GM19328 (cell line): ENCODE measurements around the gene GXYLT2.

Source experiments
- ATAC-seq: cut with Tn5 transposase; IDR thresholded peaks from one replicate; pipeline ENCODE4 v1.9.1; 2021; ENCODE audit warnings: mild to moderate bottlenecking, moderate library complexity; ENCODE audit not compliant: unreplicated experiment

Gene GXYLT2

DNA sequence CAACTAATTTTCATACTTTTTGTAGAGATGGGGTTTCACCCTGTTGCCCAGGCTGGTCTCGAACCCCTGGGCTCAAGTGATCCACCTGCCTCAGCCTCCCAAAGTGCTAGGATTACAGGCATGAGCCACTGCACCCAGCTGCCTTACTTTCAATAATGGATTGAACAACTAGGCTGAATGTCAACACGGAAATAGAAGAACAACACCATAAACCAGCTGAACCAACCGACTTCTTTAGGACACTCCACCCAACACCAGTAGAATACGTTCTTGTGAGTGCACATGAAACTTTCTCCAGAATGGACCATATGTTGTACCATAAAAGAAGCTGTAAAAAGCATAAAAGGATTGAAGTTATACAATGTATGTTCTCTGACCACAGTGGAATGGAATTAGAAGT, 42.9 kb downstream of the GXYLT2 start:
- no peak for ATAC-seq

DNA sequence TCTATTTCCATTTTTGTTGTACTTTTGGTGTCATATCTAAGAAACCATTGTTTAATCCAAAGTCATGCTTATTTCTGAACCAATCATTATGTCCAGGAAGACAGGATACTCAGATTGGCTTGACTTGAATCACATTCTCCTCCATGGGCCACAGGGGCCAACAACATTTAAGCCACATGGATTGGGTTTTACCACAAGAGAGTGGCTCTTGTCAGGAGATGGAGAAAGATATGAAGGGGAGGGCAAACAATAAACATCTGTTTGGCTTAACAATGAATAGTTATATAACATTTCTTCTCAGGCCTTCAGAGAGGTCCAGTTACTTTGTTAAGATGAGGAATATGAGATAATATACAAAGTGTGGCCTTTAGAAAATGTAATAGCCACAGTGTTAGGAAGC, 44.6 kb downstream of the GXYLT2 start:
- ATAC-seq = no peak

DNA sequence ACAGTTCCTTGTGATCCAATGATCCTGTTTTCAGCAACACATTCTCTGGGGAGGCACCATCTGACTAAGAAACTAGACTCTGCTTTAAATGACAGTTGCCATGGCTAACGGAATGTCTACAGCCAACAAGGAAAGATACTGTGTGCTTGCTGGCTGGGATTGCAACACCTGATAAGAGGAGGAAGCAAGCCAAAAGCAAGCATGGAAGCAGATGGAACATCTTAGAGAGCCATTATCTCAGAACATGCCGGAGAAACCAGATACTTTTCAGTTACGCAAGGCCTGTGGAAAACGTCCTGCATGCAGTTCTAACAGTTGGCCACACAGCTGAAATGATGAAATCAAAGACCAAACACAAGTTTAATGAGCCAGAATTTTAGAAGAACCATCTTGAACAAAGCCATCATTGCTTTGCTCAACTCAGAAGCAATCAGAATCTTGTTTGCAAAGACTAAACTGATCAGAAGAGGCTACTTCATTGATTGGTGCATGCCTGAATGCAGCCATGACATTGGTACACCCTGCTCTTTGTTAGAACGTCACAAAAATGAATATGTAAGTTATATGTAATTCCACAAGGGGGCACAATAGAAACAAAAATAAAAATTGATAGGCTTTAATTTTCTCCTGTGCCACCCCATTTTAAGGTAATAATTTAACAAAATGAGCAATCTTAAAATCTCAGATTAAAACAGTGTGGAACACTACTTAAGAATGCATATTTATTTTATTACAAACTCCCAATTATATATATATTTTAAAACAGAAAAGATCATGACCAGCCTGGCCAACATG, 50.8 kb downstream of the GXYLT2 start:
- peak; percentile 57 for ATAC-seq

DNA sequence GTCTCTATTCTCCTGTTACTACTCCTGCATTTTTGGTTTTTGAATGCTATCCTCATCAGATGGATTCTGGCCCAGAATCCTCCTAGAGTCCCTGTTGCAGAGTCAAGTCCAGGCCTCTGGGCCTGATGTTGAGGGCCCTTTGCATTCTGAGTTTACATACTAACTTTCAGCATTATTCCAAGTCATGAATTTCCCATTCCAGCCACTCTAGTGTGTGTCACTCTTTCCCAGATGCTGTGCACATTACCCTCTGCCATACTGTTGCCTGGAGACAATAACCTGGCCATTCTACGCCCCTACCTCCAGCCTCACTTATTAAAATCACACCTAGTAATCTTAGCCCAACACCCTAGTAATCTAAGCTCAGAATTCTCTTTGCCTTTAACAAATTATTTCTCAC, 53.4 kb downstream of the GXYLT2 start:
- no peak for ATAC-seq

DNA sequence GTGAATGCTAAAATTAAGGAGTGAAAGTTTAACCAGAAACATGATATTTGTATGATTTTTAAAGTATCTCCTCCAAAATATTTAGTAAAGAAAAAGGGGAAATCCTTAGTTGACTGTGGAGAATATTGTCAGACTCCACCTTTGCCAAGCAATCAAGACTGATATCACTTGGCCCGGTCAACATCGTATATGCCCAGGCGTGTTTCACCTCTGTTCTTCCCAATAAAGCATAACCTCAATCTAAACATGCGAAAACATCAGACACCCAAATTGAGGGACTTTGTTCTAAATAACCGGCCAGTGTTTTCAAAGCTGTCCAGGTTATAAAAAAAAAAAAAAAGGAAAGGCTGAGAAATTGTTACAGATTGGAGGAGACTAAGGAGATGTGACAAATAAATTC, 54.6 kb downstream of the GXYLT2 start:
- no peak for ATAC-seq

DNA sequence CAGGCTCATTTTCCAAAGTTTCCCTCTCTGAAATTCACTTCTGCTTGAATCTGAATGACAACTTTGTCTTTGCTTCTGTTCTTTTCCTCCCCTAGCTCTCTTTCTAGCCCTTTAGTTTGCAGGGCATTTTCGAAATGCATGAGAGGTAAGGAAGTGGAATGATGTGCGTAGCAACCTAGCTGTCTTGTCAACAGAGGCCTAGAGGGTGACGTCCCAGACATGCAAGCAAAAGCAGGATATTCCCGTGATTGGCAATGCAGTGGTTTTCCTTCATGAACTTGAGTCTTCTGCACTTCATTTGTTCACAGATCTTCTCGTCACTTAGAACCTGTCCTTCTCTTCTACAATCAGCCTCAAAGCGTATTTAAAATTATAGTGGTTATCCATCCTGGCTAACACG, 56.9 kb downstream of the GXYLT2 start:
- no peak for ATAC-seq

DNA sequence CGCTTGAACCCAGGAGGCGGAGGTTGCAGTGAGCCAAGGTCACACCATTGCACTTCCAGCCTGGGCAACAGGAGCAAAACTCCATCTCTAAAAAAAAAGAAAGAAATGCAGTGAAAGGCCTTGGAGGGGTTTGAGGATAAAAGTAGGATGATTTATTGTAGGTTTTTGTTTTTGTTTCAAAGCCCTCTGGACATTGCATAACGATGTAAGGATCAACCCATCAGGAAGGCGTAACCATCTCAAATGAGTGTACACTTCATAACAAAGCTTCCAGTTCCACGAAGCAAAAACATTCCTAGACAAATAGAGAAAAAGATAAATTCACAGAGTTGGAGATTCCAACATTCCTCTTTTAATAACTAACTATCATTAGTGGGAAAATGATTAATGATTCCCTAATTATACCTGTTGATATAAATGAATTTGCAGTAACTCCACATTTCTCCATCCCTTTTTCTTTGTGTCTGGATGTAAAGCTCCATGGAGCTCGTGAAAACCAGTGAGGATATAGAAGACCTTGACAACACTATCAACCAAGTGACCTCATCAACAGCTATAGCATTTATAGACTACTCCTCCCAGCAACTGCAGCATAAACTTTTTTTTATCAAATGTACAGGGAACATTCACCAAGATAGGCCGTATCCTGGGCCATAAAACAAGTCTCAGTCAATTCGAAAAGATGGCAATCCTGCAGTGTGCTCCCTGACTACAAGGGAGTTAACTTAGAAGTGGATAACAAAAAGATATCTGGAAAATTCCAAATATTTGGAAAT, 60.1 kb downstream of the GXYLT2 start:
- no peak for ATAC-seq

DNA sequence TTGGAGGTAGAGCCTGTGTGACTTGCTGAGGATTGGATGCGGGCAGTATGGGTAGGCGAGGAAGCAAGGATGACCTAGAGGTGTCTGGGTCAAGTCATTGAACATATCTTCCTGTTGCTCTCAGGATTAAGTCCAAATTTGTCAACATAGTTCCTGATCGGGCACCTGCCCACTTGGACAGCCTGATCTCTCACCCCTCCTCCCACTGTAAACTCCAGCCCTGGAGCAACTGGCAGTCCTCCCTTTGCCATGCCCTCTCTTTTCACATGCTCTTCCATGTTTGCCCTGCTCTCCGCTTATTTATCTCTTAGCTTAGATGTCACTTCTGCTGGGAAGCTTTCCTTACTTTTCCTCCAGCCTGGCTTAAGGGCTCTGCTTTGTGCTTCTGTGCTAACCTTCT, 61.2 kb downstream of the GXYLT2 start:
- ATAC-seq = no peak

DNA sequence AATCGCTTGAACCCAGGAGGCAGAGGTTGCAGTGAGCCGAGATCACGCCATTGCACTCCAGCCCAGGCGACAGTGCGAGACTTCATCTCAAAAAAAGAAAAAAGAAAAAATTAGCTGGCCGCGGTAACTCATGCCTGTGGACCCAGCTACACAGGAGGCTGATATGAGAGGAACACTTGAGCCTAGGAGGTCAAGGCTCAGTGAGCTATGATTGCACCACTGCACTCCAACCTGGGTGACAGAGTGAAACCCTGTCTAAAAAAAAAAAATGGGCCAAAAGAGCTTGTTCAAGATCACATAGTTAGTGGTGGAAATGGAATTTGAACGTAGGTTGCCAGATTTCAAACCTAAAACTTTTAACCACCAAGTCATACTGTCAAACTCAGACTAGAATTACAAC, 62.5 kb downstream of the GXYLT2 start:
- ATAC-seq = no peak

DNA sequence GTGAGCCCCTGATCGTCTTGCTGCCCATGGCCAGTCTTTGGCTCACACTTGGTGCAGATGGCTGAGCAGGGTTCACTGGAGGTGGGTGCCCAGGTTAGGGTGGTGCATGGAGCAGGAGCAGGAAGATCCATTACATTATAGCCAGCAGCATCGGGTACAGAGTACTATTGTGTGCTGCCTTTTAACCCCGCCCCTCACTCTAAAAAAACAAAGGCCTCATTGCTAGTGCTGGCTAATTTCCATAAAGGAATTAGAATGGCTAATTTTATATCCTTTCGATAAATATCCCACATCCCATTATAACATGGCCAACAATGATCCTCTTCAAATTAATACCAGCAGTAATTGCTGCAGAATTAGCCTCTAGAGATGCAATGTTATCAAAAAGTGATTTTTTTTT, 63.0 kb downstream of the GXYLT2 start:
- ATAC-seq = no peak

DNA sequence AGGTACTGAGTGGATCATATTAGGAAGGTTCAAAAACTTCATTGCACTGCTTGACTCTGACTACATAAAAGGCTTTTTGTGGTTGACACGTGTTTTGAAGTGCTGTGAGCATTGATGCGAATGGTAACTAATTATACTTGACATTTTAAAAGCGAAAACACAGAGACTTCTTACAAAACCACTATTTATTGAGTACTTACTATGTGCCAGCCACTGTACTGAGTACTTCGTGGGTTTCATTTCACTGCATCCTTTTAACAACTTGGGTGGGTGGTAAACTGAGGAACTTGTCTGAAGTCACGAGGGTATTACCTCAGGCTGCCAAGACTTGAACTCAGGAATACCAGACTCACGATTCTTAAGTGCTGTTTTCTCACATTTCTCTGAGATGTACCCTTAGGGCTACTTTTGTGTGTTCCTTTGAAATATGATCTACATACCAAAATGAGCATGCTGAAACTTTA, 63.4 kb downstream of the GXYLT2 start:
- ATAC-seq = peak; percentile 57

DNA sequence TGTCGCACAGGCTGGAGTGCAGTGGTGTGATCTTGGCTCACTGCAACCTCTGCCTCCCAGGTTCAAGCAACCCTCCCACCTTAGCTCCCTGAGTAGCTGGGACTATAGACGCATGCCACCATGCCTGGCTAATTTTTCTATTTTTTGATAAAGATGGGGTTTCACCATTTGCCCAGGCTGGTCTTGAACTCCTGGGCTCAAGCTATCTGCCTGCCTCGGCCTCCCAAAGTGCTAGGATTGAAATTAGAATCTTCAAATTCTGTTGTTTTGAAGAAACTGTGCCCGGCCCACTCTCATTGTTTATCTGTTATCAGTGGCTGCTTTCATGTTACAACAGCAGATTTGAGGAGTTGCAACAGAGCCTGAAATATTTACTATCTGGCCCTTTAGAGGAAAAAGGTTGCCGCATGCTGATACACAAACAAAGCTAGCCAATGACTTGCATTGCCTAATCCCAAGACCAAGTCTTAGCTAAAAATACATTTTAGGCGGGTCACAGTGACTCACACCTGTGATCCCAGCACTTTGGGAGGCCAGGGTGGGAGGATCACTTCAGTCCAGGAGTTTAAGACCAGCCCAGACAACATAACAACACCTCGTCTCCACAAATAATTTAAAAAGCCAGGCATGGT, 65.6 kb downstream of the GXYLT2 start:
- no peak for ATAC-seq

DNA sequence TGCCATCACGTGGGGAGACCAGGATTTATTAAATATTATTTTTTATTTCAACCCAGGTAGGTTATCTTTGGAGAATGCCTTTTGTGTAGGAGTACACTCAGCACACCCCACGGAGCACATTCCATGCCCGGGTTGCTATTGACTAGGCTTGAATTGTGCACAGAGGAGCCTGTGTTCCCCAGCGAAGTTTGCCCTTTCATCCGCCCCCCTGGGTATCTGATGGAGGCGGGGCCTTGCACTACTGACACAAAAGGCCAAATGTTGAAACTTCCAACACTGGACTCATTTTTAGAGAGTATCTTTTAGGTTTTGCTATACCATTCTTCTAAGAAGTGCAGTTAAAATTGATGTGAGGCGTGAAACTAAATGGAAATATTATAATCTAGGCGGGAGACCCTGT, 69.5 kb downstream of the GXYLT2 start:
- ATAC-seq = no peak

DNA sequence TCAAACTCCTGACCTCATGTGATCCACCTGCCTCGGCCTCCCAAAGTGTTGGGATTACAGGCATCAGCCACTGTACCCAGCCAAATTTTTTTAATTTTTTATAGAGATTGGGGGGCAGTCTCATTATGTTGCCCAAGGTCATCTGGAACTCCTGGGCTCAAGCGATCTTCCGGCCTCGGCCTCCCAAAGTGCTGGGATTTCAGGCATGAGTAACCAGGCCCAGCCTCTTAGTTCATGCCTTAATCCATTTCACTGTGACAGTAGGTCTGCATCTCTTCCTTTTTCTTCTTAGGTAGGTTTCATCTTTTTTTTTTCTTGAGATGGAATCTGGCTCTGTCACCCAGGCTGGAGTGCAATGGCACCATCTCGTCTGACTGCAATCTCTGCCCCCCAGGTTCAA, 71.5 kb downstream of the GXYLT2 start:
- no peak for ATAC-seq

DNA sequence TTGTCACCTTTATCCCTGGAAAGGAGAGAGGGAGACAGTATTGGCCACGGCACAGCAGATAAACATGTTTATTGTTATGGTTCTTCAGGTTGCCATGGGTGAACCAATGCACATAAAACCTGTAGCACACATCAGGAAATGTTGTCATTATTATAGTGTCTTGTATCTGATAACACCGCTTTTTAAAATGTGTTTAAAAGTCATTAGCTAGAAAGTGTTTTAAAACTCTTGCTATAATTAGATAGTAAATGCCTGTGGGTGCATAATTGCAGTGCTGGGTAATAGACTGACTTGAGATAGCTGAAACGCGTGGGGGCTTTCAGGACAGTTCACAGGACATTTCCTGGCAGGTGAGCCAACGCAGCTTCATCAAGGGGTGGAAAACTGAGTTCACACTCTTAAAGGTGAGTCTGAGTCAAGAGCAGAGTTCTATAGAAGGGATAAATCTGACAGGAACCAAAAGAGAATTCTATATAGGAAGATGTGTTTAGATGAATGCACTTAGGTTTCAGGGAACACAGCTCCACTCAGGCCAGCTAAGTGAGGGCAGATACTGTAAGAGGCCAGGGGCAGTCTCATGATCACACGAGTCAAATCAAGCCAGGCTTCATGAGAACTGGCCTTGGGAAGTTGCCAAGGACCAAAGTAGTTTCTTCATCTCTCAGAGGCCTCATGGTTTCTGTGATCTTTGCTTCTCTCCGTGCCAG, 73.1 kb downstream of the GXYLT2 start:
- no peak for ATAC-seq

DNA sequence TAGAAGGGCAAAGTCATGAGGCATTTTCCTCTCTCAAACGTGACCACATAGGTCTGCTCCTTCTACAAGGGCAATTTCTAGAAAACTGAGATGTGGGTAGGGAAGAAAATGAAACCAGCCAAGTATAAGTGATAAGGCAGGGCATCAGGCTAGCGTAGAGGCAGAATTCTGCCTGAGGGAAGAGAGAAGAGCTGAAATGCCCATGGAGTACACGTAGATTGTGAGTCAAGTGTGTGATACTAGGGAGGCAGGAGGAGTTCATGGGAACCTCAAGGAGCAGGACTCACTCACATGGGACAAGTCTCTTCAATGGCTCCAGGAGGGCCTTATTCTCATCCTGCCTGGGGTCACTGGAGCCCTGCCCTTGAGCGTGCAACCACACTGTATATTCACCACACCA, 73.9 kb downstream of the GXYLT2 start:
- no peak for ATAC-seq

DNA sequence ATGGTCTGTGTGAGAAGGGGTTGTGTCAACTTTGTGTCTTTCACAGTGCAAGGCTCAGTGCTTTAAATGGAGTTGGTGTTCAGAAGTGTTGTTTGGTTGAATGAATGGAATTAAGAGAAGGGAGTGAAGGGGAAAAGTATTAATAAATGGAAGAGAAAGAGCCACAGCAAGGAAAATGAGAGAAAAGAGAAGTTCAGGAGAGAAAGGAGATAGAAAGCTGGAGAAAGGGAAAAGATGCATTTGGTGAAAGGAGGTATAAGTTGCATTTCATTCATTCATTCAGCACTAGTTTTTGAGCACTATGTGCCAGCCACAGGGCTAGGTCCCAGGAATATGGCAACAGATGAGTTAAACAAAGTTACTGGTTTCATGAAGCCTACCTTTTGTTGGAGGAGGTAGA, 74.5 kb downstream of the GXYLT2 start:
- ATAC-seq = no peak

DNA sequence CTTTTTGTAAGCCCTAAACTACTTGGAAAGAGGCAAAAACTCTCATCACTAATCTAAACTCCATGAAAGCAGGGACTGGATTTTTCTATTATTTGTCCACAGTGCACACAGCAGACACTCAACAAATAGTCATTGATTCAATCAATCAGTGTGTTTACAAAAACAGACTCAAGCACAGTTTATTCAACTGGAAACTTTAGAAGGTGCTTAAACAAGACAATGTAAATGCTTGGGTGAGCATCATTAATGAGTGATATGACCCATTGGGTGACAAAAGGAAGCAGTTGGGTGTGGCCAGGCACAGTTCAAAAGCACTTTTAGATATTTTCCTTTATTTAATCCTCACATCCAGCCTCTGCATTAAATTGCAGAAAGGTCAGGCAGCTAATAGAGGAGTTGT, 76.8 kb downstream of the GXYLT2 start:
- no peak for ATAC-seq

DNA sequence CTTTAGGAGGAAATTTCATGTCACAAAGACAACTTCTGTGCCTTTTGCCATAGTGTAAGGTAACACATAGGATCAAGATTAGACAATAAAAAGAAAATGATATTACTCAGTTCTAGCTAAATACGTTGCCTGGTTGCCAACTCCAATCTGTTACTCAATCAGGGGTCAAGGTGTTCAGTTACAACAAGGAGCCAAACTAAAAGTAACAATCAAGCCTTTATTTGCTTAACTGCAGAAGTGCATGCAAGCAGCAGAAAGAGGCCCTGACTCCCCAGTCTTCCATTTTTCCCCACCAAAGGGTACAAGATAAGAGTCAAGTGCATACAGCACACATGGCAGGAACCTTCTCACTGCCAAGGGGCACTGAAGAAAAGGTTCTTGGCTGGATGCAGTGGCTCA, 80.4 kb downstream of the GXYLT2 start:
- no peak for ATAC-seq

DNA sequence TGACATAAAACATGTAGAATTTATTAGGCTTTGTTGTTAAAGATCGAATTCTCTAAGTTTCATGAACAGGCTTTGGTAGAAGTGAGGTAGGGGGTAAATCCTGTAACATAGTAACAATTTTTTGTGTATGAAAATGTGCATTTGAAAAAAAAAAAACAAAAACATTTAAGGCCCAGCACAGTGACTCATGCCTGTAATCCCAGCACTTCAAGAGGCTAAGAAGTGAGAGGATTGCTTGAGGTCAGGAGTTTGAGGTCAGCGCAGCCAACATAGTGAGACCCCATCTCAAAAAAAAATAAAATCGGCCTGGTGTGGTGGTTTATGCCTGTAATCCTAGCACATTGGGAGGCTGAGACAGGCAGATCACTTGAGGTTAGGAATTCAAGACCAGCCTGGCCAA, 81.9 kb downstream of the GXYLT2 start:
- no peak for ATAC-seq

DNA sequence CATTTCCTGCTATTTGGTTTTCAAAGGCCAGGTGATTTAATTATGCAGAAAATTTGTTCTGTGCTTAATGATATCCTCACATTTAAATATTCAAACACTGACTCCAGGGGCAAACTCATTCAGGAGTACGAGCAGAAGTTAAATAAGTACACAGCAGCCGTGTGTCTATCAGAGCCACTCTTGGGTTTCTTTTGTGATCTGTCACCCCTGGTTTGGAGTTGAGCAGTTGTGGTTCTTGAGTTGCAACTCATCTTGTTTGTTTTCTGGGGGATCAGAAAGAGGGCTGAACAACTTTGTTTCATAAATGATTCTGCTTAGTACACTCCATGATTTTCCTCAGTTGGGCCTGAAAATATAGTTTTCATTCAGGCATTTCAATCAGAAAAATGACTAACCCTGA, 83.1 kb downstream of the GXYLT2 start:
- ATAC-seq = no peak
